SK-N-SH treated with all-trans-retinoic acid at 6 μM for 48 hours (cell line): ENCODE results near the gene DOCK2.

Source experiments
- ATAC-seq: fragments of 200-7000 bp; cut with Tn5 transposase; 3 replicates; pipeline ENCODE4 v1.9.1; 2020; ENCODE audit warnings: mild to moderate bottlenecking, moderate library complexity
- ARNTL ChIP-seq: fragments of 450-650 bp; formaldehyde crosslinking; IDR thresholded peaks from 2 replicates; pipeline ENCODE4 v1.5.0; 2020; ENCODE audit warnings: low read depth, mild to moderate bottlenecking, moderate library complexity, borderline replicate concordance
- CREB5 ChIP-seq: fragments of 250-450 bp; sonication (Bioruptor Pico); IDR thresholded peaks from 2 replicates; pipeline ENCODE4 v1.5.1; 2020; ENCODE audit warnings: low read depth, mild to moderate bottlenecking, moderate library complexity
- CSDC2 ChIP-seq: fragments of 250-450 bp; sonication (Bioruptor Pico); IDR thresholded peaks from 2 replicates; pipeline ENCODE4 v1.5.0; 2020; ENCODE audit warnings: mild to moderate bottlenecking, moderate library complexity
- ESRRG ChIP-seq: fragments of 250-450 bp; sonication (Bioruptor Pico); IDR thresholded peaks from 2 replicates; pipeline ENCODE4 v1.6.1; 2021; ENCODE audit warnings: mild to moderate bottlenecking
- GLIS3 ChIP-seq: fragments of 250-450 bp; sonication (Bioruptor Pico); IDR thresholded peaks from 2 replicates; pipeline ENCODE4 v1.5.0; 2020; ENCODE audit warnings: mild to moderate bottlenecking, moderate library complexity
- ISL1 ChIP-seq: fragments of 250-450 bp; sonication (Bioruptor Pico); IDR thresholded peaks from 2 replicates; pipeline ENCODE4 v2.1.2; 2022; ENCODE audit warnings: mild to moderate bottlenecking, moderate library complexity
- OSR1 ChIP-seq: fragments of 250-450 bp; sonication (Bioruptor Pico); IDR thresholded peaks from 2 replicates; pipeline ENCODE4 v1.8.0; 2022; ENCODE audit warnings: moderate library complexity, mild to moderate bottlenecking, inconsistent platforms
- PATZ1 ChIP-seq: fragments of 250-450 bp; sonication (Bioruptor Pico); IDR thresholded peaks from 2 replicates; pipeline ENCODE4 v1.8.0; 2020; ENCODE audit warnings: mild to moderate bottlenecking, moderate library complexity, borderline replicate concordance
- PPARA ChIP-seq: fragments of 250-450 bp; sonication (Bioruptor Pico); IDR thresholded peaks from 2 replicates; pipeline ENCODE4 v1.5.0; 2020; ENCODE audit warnings: mild to moderate bottlenecking, borderline replicate concordance
- RARB ChIP-seq: fragments of 250-450 bp; sonication (Bioruptor Pico); IDR thresholded peaks from 2 replicates; pipeline ENCODE4 v1.8.0; 2021; ENCODE audit warnings: mild to moderate bottlenecking, moderate library complexity
- SNAI2 ChIP-seq: fragments of 250-450 bp; sonication (Bioruptor Pico); IDR thresholded peaks from 2 replicates; pipeline ENCODE4 v1.5.0; 2020; ENCODE audit warnings: mild to moderate bottlenecking, moderate library complexity
- TCF4 ChIP-seq: fragments of 250-450 bp; sonication (Bioruptor Pico); IDR thresholded peaks from 2 replicates; pipeline ENCODE4 v1.8.0; 2021; ENCODE audit warnings: mild to moderate bottlenecking, moderate library complexity, borderline replicate concordance
- TOX ChIP-seq: fragments of 250-450 bp; sonication (Bioruptor Pico); IDR thresholded peaks from 2 replicates; pipeline ENCODE4 v1.8.0; 2021; ENCODE audit warnings: mild to moderate bottlenecking, moderate library complexity, borderline replicate concordance
- ZC3H10 ChIP-seq: fragments of 250-450 bp; sonication (Bioruptor Pico); IDR thresholded peaks from 2 replicates; pipeline ENCODE4 v1.5.1; 2021; ENCODE audit warnings: mild to moderate bottlenecking, moderate library complexity
- ZFP3 ChIP-seq: fragments of 250-450 bp; sonication (Bioruptor Pico); IDR thresholded peaks from 2 replicates; pipeline ENCODE4 v1.5.0; 2020; ENCODE audit warnings: mild to moderate bottlenecking, moderate library complexity
- ZFP30 ChIP-seq: fragments of 450-650 bp; formaldehyde crosslinking; IDR thresholded peaks from 2 replicates; pipeline ENCODE4 v1.5.0; 2022; ENCODE audit warnings: mild to moderate bottlenecking, moderate library complexity
- ZNF565 ChIP-seq: fragments of 450-650 bp; formaldehyde crosslinking; conservative IDR thresholded peaks from 2 replicates; pipeline ENCODE4 v1.5.0; 2020; ENCODE audit warnings: low read depth, mild to moderate bottlenecking, moderate library complexity
- ZNF70 ChIP-seq: fragments of 450-650 bp; formaldehyde crosslinking; IDR thresholded peaks from 2 replicates; pipeline ENCODE4 v1.5.0; 2020; ENCODE audit warnings: mild to moderate bottlenecking, moderate library complexity
- ZNF8 ChIP-seq: fragments of 450-650 bp; formaldehyde crosslinking; IDR thresholded peaks from 2 replicates; pipeline ENCODE4 v1.5.0; 2020; ENCODE audit warnings: mild to moderate bottlenecking, moderate library complexity
- TF ChIP-seq, protein P1 (sequence below): fragments of 250-450 bp; sonication (Bioruptor Pico); IDR thresholded peaks from 2 replicates; pipeline ENCODE4 v1.8.0; 2021; ENCODE audit warnings: low read depth, mild to moderate bottlenecking, moderate library complexity, borderline replicate concordance
- TF ChIP-seq, protein P2 (sequence below): fragments of 250-450 bp; sonication (Bioruptor Pico); IDR thresholded peaks from 2 replicates; pipeline ENCODE4 v1.5.1; 2021; ENCODE audit warnings: mild to moderate bottlenecking, moderate library complexity

The DOCK2 gene

GRCh38 chr5:169905017-169905416 lies 267.9 kb downstream of the DOCK2 start:
- no peak for TF ChIP-seq ESRRG (CRISPR knock-in tag)
- TF ChIP-seq ARNTL (CRISPR knock-in tag), result no peak
- TF ChIP-seq TCF4, result no peak
- TF ChIP-seq ZNF70 (CRISPR knock-in tag), result no peak
- no peak for TF ChIP-seq RARB
- TF ChIP-seq PPARA (CRISPR knock-in tag), result no peak
- TF ChIP-seq, protein P1, sequence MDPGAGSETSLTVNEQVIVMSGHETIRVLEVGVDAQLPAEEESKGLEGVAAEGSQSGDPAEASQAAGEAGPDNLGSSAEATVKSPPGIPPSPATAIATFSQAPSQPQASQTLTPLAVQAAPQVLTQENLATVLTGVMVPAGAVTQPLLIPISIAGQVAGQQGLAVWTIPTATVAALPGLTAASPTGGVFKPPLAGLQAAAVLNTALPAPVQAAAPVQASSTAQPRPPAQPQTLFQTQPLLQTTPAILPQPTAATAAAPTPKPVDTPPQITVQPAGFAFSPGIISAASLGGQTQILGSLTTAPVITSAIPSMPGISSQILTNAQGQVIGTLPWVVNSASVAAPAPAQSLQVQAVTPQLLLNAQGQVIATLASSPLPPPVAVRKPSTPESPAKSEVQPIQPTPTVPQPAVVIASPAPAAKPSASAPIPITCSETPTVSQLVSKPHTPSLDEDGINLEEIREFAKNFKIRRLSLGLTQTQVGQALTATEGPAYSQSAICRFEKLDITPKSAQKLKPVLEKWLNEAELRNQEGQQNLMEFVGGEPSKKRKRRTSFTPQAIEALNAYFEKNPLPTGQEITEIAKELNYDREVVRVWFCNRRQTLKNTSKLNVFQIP (CRISPR knock-in tag), result no peak
- no peak for TF ChIP-seq GLIS3 (CRISPR knock-in tag)
- TF ChIP-seq, protein P2, sequence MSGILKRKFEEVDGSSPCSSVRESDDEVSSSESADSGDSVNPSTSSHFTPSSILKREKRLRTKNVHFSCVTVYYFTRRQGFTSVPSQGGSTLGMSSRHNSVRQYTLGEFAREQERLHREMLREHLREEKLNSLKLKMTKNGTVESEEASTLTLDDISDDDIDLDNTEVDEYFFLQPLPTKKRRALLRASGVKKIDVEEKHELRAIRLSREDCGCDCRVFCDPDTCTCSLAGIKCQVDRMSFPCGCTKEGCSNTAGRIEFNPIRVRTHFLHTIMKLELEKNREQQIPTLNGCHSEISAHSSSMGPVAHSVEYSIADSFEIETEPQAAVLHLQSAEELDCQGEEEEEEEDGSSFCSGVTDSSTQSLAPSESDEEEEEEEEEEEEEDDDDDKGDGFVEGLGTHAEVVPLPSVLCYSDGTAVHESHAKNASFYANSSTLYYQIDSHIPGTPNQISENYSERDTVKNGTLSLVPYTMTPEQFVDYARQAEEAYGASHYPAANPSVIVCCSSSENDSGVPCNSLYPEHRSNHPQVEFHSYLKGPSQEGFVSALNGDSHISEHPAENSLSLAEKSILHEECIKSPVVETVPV (CRISPR knock-in tag), result no peak
- TF ChIP-seq ISL1, result no peak
- TF ChIP-seq PATZ1 (CRISPR knock-in tag), result no peak
- no peak for TF ChIP-seq CSDC2
- no peak for TF ChIP-seq ZNF8 (CRISPR knock-in tag)
- TF ChIP-seq ZFP3 (CRISPR knock-in tag), result no peak
- TF ChIP-seq ZNF565, result no peak
- no peak for TF ChIP-seq ZC3H10
- TF ChIP-seq OSR1 (CRISPR knock-in tag), result no peak
- ATAC-seq, result no peak

GRCh38 chr5:169906745-169907649 lies 269.9 kb downstream of the DOCK2 start:
- TF ChIP-seq, protein P2 (CRISPR knock-in tag), result no peak
- TF ChIP-seq ZFP30 (CRISPR knock-in tag) (no peak), CSDC2 (no peak), ISL1 (no peak), ARNTL (CRISPR knock-in tag) (no peak), ZC3H10 (no peak), OSR1 (CRISPR knock-in tag) (no peak), RARB (no peak), ZFP3 (CRISPR knock-in tag) (no peak), ZNF70 (CRISPR knock-in tag) (no peak), TOX (CRISPR knock-in tag) (no peak), SNAI2 (CRISPR knock-in tag) (no peak), CREB5 (CRISPR knock-in tag) (no peak), PATZ1 (CRISPR knock-in tag) (no peak), ESRRG (CRISPR knock-in tag) (no peak)
- TF ChIP-seq, protein P1 (CRISPR knock-in tag), result no peak
- TF ChIP-seq, all 23 proteins: peak for 0
- ATAC-seq, result no peak; the same call in 2 of the 3 replicates
